OCI-LY1 (cell line): ENCODE results near the gene MPP3.

Experiments used
- H2AFZ ChIP-seq: fragments of 200-600 bp; sonication (generic), shearing (Covaris generic); 2 replicates; pipeline ENCODE4 v1.6.0; 2014; ENCODE audit warnings: antibody characterized with exemption, mild to moderate bottlenecking, low read length
- H3F3A ChIP-seq: fragments of 200-600 bp; sonication (generic), shearing (Covaris generic); 2 replicates; pipeline ENCODE4 v1.6.0; 2014; ENCODE audit warnings: mild to moderate bottlenecking, antibody characterized with exemption, low read length, moderate library complexity; ENCODE audit not compliant: insufficient read depth
- H3K27ac ChIP-seq: fragments of 200-600 bp; sonication (generic); 2 replicates; pipeline ENCODE4 v1.5.1; 2014; ENCODE audit warnings: low read length, mixed run types, mild to moderate bottlenecking, low read depth; ENCODE audit not compliant: poor library complexity, severe bottlenecking
- H3K27me3 ChIP-seq: fragments of 200-600 bp; sonication (generic); 2 replicates; pipeline ENCODE4 v1.6.0; 2014; ENCODE audit warnings: antibody characterized with exemption, mild to moderate bottlenecking, low read length, moderate library complexity; ENCODE audit not compliant: insufficient read depth
- H3K36me3 ChIP-seq: fragments of 200-600 bp; sonication (generic); 2 replicates; pipeline ENCODE4 v1.6.1; 2014; ENCODE audit warnings: mild to moderate bottlenecking, antibody characterized with exemption, low read length, moderate library complexity, mixed read lengths; ENCODE audit not compliant: insufficient read depth
- H3K4me1 ChIP-seq: fragments of 200-600 bp; sonication (generic); 2 replicates; pipeline ENCODE4 v1.5.1; 2014; ENCODE audit warnings: mild to moderate bottlenecking, low read length, moderate library complexity; ENCODE audit not compliant: insufficient read depth, severe bottlenecking
- H3K4me2 ChIP-seq: fragments of 200-600 bp; sonication (generic), shearing (Covaris generic); 2 replicates; pipeline ENCODE4 v1.6.1; 2014; ENCODE audit warnings: low read length
- H3K4me3 ChIP-seq: fragments of 200-600 bp; sonication (generic); 2 replicates; pipeline ENCODE4 v1.5.1; 2014; ENCODE audit warnings: low read length, low read depth, mild to moderate bottlenecking, mixed read lengths; ENCODE audit not compliant: poor library complexity, severe bottlenecking
- H3K79me2 ChIP-seq: fragments of 200-600 bp; shearing (Covaris generic); 2 replicates; pipeline ENCODE4 v1.6.1; 2016; ENCODE audit warnings: mixed run types, low read length, mixed read lengths; ENCODE audit not compliant: insufficient read depth
- H3K9ac ChIP-seq: fragments of 200-600 bp; sonication (generic), shearing (Covaris generic); 2 replicates; pipeline ENCODE4 v1.6.1; 2014; ENCODE audit warnings: mild to moderate bottlenecking, low read length, mixed read lengths
- H3K9me2 ChIP-seq: fragments of 200-600 bp; sonication (generic), shearing (Covaris generic); 2 replicates; pipeline ENCODE4 v1.6.1; 2014; ENCODE audit warnings: low read depth, mild to moderate bottlenecking, low read length, mixed read lengths
- H3K9me3 ChIP-seq: fragments of 200-600 bp; shearing (Covaris generic); 2 replicates; pipeline ENCODE4 v1.6.1; 2014; ENCODE audit warnings: low read length, mixed read lengths
- H4K20me1 ChIP-seq: fragments of 200-600 bp; sonication (generic), shearing (Covaris generic); 2 replicates; pipeline ENCODE4 v1.6.0; 2016; ENCODE audit warnings: mild to moderate bottlenecking, low read length; ENCODE audit not compliant: insufficient read depth
- CTCF ChIP-seq: fragments of 200-600 bp; sonication (generic), shearing (Covaris generic); IDR thresholded peaks from 2 replicates; pipeline ENCODE4 v1.5.1; 2017; ENCODE audit warnings: mild to moderate bottlenecking, antibody characterized with exemption, low read length, moderate library complexity, mixed read lengths
- EZH2 ChIP-seq: fragments of 200-600 bp; sonication (generic), shearing (Covaris generic); IDR thresholded peaks from 2 replicates; pipeline ENCODE4 v1.8.0; 2017; ENCODE audit warnings: borderline replicate concordance, mixed run types, mild to moderate bottlenecking, antibody characterized with exemption, low read length, moderate library complexity, mixed read lengths

Gene MPP3

GRCh38 chr17:43788540-43788939 lies 44.4 kb downstream of the MPP3 start:
- Histone ChIP-seq H3K4me3 (no peak overlapping the region), H3K9me3 (no peaks in the 10 kb centered on the region), H3K9me2 (no peaks in the 10 kb centered on the region), H3K27me3 (peaks cover 6% of the 10 kb centered on the region; the same call in 1 of the 2 replicates), H3K9ac (no peak overlapping the region), H3K4me2 (no peak overlapping the region), H3K79me2 (no peaks in the 10 kb centered on the region), H3K4me1 (no peaks in the 10 kb centered on the region), H2AFZ (no peak overlapping the region), H3F3A (no peaks in the 10 kb centered on the region), H3K27ac (no peak overlapping the region), H3K36me3 (no peaks in the 10 kb centered on the region), H4K20me1 (no peaks in the 10 kb centered on the region)
- no peak for TF ChIP-seq EZH2
- TF ChIP-seq CTCF, result no peak

- no peak overlapping the region for H3K9ac ChIP-seq
- no peaks in the 10 kb centered on the region for H3F3A ChIP-seq
- no peak overlapping the region for H2AFZ ChIP-seq
- no peaks in the 10 kb centered on the region for H4K20me1 ChIP-seq
- no peaks in the 10 kb centered on the region for H3K4me1 ChIP-seq
- H3K9me3 ChIP-seq, result no peaks in the 10 kb centered on the region
- no peaks in the 10 kb centered on the region for H3K79me2 ChIP-seq
- H3K36me3 ChIP-seq, result no peaks in the 10 kb centered on the region
- no peak overlapping the region for H3K27ac ChIP-seq
- H3K9me2 ChIP-seq, result no peaks in the 10 kb centered on the region
- no peak overlapping the region for H3K4me2 ChIP-seq
- H3K27me3 ChIP-seq, result peaks cover 13% of the 10 kb centered on the region
- no peak for TF ChIP-seq CTCF
- TF ChIP-seq EZH2, result no peak
- H3K4me3 ChIP-seq, result no peak overlapping the region
These were observed 45.2 kb downstream of the MPP3 start for GRCh38 chr17:43787728-43788127.

- Histone ChIP-seq H3K4me1 (no peaks in the 10 kb centered on the region), H3K27ac (no peak overlapping the region), H3K4me3 (no peak overlapping the region), H4K20me1 (no peaks in the 10 kb centered on the region), H2AFZ (no peak overlapping the region), H3K36me3 (no peaks in the 10 kb centered on the region), H3F3A (no peaks in the 10 kb centered on the region), H3K9ac (no peak overlapping the region), H3K9me2 (no peaks in the 10 kb centered on the region), H3K79me2 (no peaks in the 10 kb centered on the region), H3K27me3 (peaks cover 8% of the 10 kb centered on the region), H3K4me2 (no peak overlapping the region), H3K9me3 (no peaks in the 10 kb centered on the region)
- no peak for TF ChIP-seq CTCF
- no peak for TF ChIP-seq EZH2
These were observed 48.3 kb downstream of the MPP3 start for GRCh38 chr17:43784628-43785101.
